Mesodermal cell (in vitro differentiated cells): ENCODE data around the gene REPS1.

Source experiments
- H3K27ac ChIP-seq: 2 replicates; pipeline ENCODE4 v1.7.0; 2013; ENCODE audit warnings: mild to moderate bottlenecking, low read depth, low read length, moderate library complexity; ENCODE audit not compliant: severe bottlenecking
- H3K36me3 ChIP-seq: 2 replicates; pipeline ENCODE4 v1.7.1; 2013; ENCODE audit warnings: mild to moderate bottlenecking, low read length, moderate library complexity; ENCODE audit not compliant: control insufficient read depth, insufficient read depth
- H3K4me1 ChIP-seq: one replicate; pipeline ENCODE4 v1.7.1; 2013; ENCODE audit warnings: mild to moderate bottlenecking, low read length; ENCODE audit not compliant: insufficient read depth, control insufficient read depth, poor library complexity, severe bottlenecking
- H3K4me3 ChIP-seq: 2 replicates; pipeline ENCODE4 v1.7.0; 2013; ENCODE audit warnings: low read length, control low read depth, mild to moderate bottlenecking; ENCODE audit not compliant: insufficient read depth, poor library complexity, severe bottlenecking; ENCODE audit errors: extremely low read depth
- H3K9me3 ChIP-seq: 2 replicates; pipeline ENCODE4 v1.7.1; 2013; ENCODE audit warnings: mild to moderate bottlenecking, low read length, moderate library complexity; ENCODE audit not compliant: control insufficient read depth
- WGBS, 2 experiments: methylation state at CpG; one replicate each; pipeline ENCODE4 v1.1.5; 2013; ENCODE audit warnings: missing lambda C conversion rate in 2 of 2; ENCODE audit not compliant: insufficient coverage in 2 of 2; 5-methylcytosine and 5-hydroxymethylcytosine counted together

The REPS1 gene

DNA sequence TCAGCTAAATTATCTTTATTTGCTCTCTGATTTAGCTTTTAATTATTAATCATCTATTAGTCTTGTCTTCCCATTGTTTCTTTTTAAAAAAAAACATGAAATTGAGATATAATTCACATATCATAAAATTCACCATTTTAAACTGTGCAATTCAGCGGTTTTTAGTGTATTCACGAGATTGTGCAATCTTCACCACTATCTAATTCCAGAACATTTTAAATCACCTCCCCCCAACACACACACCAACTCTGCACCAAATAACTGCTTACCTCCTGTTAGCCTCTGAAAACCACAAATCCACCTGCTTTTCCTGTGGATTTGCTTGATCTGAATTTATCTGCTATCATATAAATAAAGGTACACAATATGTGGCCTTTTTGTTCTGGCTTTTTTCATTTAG is 31.7 kb upstream of the REPS1 start:
- no peaks in the 10 kb centered on the region for H3K36me3 ChIP-seq
- no peaks in the 10 kb centered on the region for H3K4me1 ChIP-seq
- H3K9me3 ChIP-seq = no peaks in the 10 kb centered on the region
- WGBS, 2 experiments = 92 to 94% methylated on average over 2 of the region's 2 CpGs
- H3K27ac ChIP-seq = no peak overlapping the region
- no peak overlapping the region for H3K4me3 ChIP-seq

DNA sequence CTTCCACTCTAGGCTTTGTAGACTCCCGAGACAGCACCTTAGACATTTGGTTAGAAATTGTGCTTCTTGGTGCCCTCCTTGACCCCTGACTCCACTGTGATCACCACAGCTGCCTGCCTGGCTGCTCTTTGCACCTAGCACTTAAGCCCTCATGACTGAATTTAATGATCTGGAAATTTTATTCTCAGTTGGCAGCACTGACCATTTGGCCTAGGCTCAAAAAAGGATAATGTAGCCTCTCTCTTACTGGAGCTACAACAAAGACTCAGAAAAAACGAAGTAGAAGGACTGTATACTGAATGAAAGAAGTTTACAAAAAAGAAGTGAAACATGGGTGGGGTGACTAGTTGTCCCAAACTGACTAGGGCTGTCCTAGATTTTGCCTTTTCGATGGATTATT is 29.2 kb upstream of the REPS1 start:
- Histone ChIP-seq H3K36me3 (no peaks in the 10 kb centered on the region), H3K27ac (no peak overlapping the region)
- WGBS, 2 experiments = 90 to 91% methylated on average over 1 to 3 of the region's 3 CpGs

DNA sequence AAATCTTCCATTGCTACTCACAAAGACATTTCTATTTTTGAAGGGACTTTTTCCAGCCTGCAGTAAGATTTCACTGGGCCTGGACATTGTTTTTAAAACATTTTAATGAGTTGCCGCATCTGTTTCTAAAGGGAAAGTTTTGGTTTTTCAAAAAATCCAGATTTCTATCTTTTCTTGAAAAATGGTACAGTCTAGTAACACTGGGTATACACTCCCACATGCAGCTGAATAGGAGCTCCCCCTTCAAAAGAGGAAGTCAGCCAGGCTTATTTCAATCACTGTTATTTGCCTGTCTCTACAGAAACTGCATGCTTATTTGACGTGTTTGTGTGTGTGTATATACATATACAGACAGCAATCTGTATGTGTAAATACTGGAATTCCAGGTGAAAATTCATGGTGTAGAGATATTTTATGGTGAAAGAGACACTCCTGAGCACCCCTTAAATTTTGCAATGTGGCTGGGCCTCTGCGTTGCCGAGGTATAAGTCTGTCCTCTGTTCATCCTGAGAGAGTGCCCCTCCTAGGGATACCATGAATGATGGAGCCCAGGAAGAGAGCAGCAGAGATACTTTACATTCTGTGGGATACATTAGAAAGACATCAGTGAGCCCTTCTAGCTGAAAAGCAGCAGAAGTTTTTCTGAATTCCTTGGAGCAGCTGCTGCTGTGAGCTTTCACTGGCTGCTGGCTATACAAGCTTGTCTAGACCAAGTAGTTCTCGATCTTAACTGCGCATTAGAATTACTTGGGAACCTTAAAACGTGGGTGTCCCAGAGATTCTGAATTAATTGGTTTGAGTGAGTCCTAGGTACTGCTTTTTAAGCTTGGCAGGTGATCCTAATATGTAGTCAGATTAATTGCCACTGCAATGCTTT is 28.5 kb upstream of the REPS1 start:
- Histone ChIP-seq H3K4me1 (no peaks in the 10 kb centered on the region), H3K9me3 (no peaks in the 10 kb centered on the region), H3K36me3 (no peaks in the 10 kb centered on the region), H3K27ac (no peak overlapping the region), H3K4me3 (no peak overlapping the region)
- WGBS, 2 experiments = 71 to 80% methylated on average over 5 of the region's 7 CpGs

More for the DNA sequence above, 29.2 kb upstream of the REPS1 start:
- Histone ChIP-seq H3K4me1 (no peaks in the 10 kb centered on the region), H3K4me3 (no peak overlapping the region), H3K9me3 (no peaks in the 10 kb centered on the region)

DNA sequence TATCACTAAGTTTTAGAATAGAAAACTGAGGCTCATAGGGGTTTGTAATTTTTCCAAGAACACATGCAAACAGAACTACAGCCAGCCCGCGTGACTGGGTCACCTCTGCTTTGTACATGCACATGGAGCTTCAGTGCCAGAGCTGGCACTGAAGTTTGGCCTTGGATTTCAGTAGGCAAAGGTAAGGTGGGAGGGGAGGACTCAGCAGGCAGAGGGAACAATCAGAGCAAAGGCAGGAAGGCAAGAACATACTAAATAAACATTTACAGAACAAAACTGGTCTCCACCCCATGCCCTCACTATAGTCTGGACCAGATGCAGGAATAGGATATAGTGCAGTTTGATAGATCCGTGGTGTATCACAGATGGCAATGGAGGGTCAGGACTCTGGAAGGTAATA is 26.9 kb upstream of the REPS1 start:
- Histone ChIP-seq H3K27ac (no peak overlapping the region), H3K4me3 (no peak overlapping the region), H3K36me3 (no peaks in the 10 kb centered on the region), H3K4me1 (no peaks in the 10 kb centered on the region), H3K9me3 (no peaks in the 10 kb centered on the region)
- 91 to 100% methylated on average over 1 to 3 of the region's 3 CpGs for WGBS, 2 experiments

DNA sequence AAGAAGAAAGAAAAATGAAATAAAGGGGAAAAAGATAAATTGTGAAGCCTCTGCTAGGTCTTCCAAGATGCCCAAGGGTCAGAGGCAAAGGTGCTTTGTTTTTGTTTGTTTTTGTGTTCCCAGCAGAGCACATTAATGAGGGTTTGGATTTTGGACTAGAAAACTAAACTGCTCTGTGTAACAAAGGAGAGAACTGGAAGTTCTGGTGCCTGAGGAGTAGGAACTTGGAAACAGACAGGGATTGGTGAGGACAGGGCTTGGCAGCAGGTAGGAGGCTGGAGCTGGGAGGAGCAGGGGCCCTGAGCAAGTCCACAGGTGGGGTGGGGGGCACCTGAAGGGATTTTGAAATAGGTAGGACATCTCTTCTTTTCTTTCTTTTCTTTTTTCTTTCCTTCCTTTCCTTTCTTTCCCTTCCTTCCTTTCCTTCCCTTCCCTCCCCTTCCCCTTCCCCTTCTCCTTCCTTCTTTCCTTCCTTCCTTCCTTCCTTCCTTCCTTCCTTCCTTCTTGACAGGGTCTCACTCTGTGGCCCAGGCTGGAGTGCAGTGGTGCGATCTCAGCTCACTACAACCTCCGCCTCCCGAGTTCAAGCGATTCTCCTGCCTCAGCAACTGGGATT is 25.2 kb upstream of the REPS1 start:
- Histone ChIP-seq H3K4me1 (no peaks in the 10 kb centered on the region), H3K36me3 (no peaks in the 10 kb centered on the region), H3K9me3 (no peaks in the 10 kb centered on the region), H3K4me3 (no peak overlapping the region), H3K27ac (no peak overlapping the region)
- WGBS, 2 experiments = 100% methylated on average over 2 to 3 of the region's 4 CpGs

DNA sequence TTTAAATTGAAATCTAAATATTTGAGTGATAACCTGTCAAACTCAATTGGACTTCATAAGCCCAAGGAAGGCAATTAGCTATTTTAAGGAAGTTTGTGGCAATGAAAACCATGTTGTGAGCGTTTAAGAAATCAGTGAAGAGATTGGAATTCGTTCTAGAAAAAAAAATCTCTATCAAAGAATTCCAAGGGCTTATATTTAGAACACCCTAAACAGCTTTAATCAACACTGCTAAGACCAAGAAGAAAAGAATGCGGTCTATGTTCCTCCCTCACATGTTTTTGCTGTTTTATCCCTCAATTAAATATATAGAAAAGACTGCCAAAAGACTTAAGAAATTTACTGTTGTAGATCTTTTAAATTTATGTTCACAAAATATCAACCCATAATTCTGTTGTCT is 23.9 kb upstream of the REPS1 start:
- H3K4me3 ChIP-seq = no peak overlapping the region
- WGBS, 2 experiments = no CpG with 5 or more reads among the region's 3 CpGs
- no peaks in the 10 kb centered on the region for H3K36me3 ChIP-seq
- H3K9me3 ChIP-seq = no peaks in the 10 kb centered on the region
- no peak overlapping the region for H3K27ac ChIP-seq
- no peaks in the 10 kb centered on the region for H3K4me1 ChIP-seq

DNA sequence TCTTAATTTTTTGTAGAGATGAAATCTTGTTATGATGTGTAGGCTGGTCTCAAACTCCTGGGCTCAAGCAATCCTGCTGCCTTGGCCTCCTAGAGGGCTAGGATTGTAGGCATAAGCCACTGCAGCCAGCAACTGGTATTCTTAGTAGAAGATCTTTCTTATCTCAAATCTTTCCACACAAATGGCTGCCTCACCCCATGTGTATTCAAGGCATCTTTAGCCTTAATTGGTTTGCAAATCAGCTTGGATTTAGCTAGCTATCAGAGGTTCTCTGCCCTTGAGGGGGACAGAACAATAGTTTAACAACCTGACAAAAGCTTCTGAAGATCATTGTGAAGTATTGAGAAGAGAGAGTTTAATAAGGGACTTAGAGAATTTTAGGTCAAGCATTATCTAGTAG is 22.6 kb upstream of the REPS1 start:
- no peaks in the 10 kb centered on the region for H3K36me3 ChIP-seq
- H3K9me3 ChIP-seq = no peaks in the 10 kb centered on the region
- H3K27ac ChIP-seq = no peak overlapping the region
- no peak overlapping the region for H3K4me3 ChIP-seq
- no peaks in the 10 kb centered on the region for H3K4me1 ChIP-seq

DNA sequence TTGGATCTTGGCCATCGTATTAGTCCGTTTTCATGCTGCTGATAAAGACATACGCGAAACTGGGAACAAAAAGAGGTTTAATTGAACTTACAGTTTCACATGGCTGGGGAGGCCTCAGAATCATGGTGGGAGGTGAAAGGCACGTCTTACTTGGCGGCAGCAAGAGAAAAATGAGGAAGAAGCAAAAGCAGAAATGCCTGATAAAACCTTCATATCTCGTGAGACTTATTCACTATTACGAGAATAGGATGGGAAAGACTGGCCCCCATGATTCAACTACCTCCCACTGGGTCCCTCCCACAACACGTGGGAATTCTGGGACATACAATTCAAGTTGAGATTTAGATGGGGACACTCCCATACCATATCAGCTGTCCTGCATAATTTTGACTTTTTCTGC is 20.1 kb upstream of the REPS1 start:
- 84 to 97% methylated on average over 7 to 8 of the region's 9 CpGs for WGBS, 2 experiments

DNA sequence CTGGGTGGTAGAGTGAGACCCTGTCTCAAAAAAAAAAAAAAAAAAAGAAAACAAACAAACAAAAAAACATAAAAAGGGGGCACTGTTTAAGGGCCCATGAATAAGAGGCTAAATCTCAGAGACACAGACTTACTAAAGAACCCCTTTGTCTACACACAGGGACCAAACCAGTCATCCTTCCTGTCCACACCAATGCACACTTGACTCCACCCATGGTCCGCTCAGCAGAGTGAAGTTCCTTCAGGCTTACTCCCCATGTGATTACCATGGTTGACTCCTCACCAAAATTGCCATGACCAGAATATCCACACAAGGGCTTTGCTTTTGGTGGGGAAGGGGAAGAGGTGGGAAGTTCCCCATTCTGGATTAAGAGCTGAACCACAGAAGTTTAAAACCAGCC is 19.4 kb upstream of the REPS1 start:
- H3K4me1 ChIP-seq = no peaks in the 10 kb centered on the region
- H3K36me3 ChIP-seq = no peaks in the 10 kb centered on the region
- no peak overlapping the region for H3K27ac ChIP-seq
- no CpG with 5 or more reads among the region's 1 CpG for WGBS, 2 experiments
- H3K4me3 ChIP-seq = no peak overlapping the region
- H3K9me3 ChIP-seq = no peaks in the 10 kb centered on the region

More for the DNA sequence above, 20.1 kb upstream of the REPS1 start:
- Histone ChIP-seq H3K27ac (no peak overlapping the region), H3K9me3 (no peaks in the 10 kb centered on the region), H3K4me1 (no peaks in the 10 kb centered on the region), H3K36me3 (no peaks in the 10 kb centered on the region), H3K4me3 (no peak overlapping the region)

DNA sequence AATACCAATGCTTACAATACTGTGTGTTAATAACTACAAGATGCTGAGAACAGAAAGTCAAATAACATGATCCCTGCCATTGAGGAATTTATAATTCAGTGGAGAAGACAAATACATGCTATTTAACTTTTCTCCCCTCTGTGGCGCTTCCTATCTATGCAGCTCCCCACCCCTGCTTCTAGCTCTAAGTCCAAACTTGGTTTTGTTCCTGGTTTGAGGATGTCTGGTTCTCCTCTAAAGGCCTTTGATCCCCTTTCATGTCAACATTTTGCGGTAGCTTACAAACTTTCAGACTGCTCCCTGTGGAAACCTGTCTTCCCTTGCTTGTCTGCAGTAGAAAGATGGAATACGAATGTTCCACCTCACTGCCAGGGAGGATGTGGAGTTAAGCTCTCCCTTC is 18.4 kb upstream of the REPS1 start:
- WGBS, 2 experiments = no CpG with 5 or more reads among the region's 3 CpGs
- no peaks in the 10 kb centered on the region for H3K9me3 ChIP-seq
- no peaks in the 10 kb centered on the region for H3K4me1 ChIP-seq
- no peak overlapping the region for H3K27ac ChIP-seq
- H3K4me3 ChIP-seq = no peak overlapping the region
- H3K36me3 ChIP-seq = no peaks in the 10 kb centered on the region

DNA sequence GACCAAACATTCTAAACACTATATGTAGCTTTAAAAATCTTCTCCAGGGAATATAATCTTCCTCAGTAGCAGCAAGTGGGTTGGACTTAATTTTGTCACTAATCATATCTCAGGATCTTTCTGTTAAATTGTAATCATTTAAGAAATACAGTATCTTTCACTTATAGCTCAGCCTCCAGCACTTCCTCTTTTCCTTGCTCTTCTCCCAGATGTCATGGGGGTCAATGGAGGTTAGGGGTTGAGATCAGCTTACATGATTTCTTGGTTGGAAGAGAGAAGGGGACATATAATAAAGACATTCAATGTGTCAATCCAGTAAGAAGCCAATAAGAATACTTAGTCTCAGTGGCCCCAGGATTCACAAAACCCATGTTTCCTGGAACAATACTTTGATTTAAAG is 15.7 kb upstream of the REPS1 start:
- Histone ChIP-seq H3K36me3 (no peaks in the 10 kb centered on the region), H3K4me1 (no peaks in the 10 kb centered on the region), H3K4me3 (no peak overlapping the region), H3K27ac (no peak overlapping the region), H3K9me3 (no peaks in the 10 kb centered on the region)
